K562 (cell line): Measurements from ENCODE around the gene PACSIN3. TPM values are rescaled to one million over a fixed set of nuclear protein-coding genes. Genes with fewer than 3 reads are reported as not detected.

Source experiments
- CBX8 ChIP-seq: fragments of 200-600 bp; sonication (generic); IDR thresholded peaks from 2 replicates; pipeline ENCODE4 v1.6.1; 2012; ENCODE audit warnings: borderline replicate concordance, mixed run types, low read depth, mild to moderate bottlenecking, moderate library complexity, mixed read lengths, low read length, control low read depth, inconsistent platforms; ENCODE audit not compliant: poor library complexity, severe bottlenecking; ENCODE audit errors: extremely low read depth
- CREM ChIP-seq: IDR thresholded peaks from 2 replicates; pipeline ENCODE4 v1.6.1; 2014; ENCODE audit warnings: antibody characterized with exemption, low read depth
- DMBX1 ChIP-seq: fragments of 250-450 bp; sonication (Bioruptor Pico); IDR thresholded peaks from 2 replicates; pipeline ENCODE4 v1.8.0; 2022; ENCODE audit warnings: inconsistent platforms, mild to moderate bottlenecking, moderate library complexity, borderline replicate concordance
- FOXA1 ChIP-seq: fragments of 450-650 bp; IDR thresholded peaks from 2 replicates; pipeline ENCODE4 v1.6.1; 2016; ENCODE audit warnings: mild to moderate bottlenecking, borderline replicate concordance
- HMBOX1 ChIP-seq: sonication (generic); IDR thresholded peaks from 2 replicates; pipeline ENCODE4 v1.6.1; 2016
- HMG20A ChIP-seq: fragments of 450-650 bp; formaldehyde crosslinking; conservative IDR thresholded peaks from 2 replicates; pipeline ENCODE4 v1.4.0; 2020; ENCODE audit warnings: mild to moderate bottlenecking, mixed read lengths
- LARP7 ChIP-seq: fragments of 450-650 bp; IDR thresholded peaks from 2 replicates; pipeline ENCODE4 v1.6.1; 2016
- MAFG ChIP-seq: fragments of 450-650 bp; conservative IDR thresholded peaks from 2 replicates; pipeline ENCODE4 v1.6.1; 2016; ENCODE audit warnings: missing genetic modification characterization, missing compliant biosample characterization
- MTA1 ChIP-seq: fragments of 450-650 bp; IDR thresholded peaks from 2 replicates; pipeline ENCODE4 v1.6.1; 2017; ENCODE audit warnings: borderline replicate concordance
- MXI1 ChIP-seq: IDR thresholded peaks from 2 replicates; pipeline ENCODE4 v1.6.1; 2011; ENCODE audit warnings: low read depth, mild to moderate bottlenecking, improper control_type of control experiment, low read length
- PML ChIP-seq: IDR thresholded peaks from 2 replicates; pipeline ENCODE4 v1.6.1; 2012; ENCODE audit warnings: low read length, inconsistent platforms
- POLR2AphosphoS2 ChIP-seq: IDR thresholded peaks from 2 replicates; pipeline ENCODE4 v1.6.1; 2012; ENCODE audit warnings: low read length, improper control_type of control experiment
- RBFOX2 ChIP-seq: fragments of 200-400 bp; formaldehyde crosslinking; IDR thresholded peaks from 2 replicates; pipeline ENCODE4 v1.6.1; 2017; ENCODE audit warnings: low read depth, mild to moderate bottlenecking, low read length, moderate library complexity
- SNRNP70 ChIP-seq: fragments of 200-400 bp; formaldehyde crosslinking; optimal IDR thresholded peaks from 2 replicates; pipeline ENCODE3; 2017; ENCODE audit warnings: low read depth, low read length
- STAT5A ChIP-seq: IDR thresholded peaks from 2 replicates; pipeline ENCODE4 v1.6.1; 2012; ENCODE audit warnings: low read length, inconsistent platforms, borderline replicate concordance
- TBP ChIP-seq: optimal IDR thresholded peaks from 2 replicates; pipeline ENCODE3; 2011; ENCODE audit warnings: low read depth, low read length, improper control_type of control experiment
- TSC22D4 ChIP-seq: fragments of 450-650 bp; IDR thresholded peaks from 2 replicates; pipeline ENCODE4 v1.6.1; 2016; ENCODE audit warnings: missing genetic modification characterization, missing biosample characterization, control low read depth
- TSHZ1 ChIP-seq: fragments of 250-450 bp; sonication (Bioruptor Pico); IDR thresholded peaks from 2 replicates; pipeline ENCODE4 v1.4.0; 2020; ENCODE audit warnings: mild to moderate bottlenecking, moderate library complexity
- YY1 ChIP-seq, 3 experiments: IDR thresholded peaks; 2 replicates each; pipeline ENCODE4 v1.6.1; 2011; ENCODE audit warnings: low read length in 2 of 3, mild to moderate bottlenecking in 2 of 3, moderate library complexity in 2 of 3, borderline replicate concordance in 1 of 3, control low read depth in 1 of 3, low read depth in 1 of 3; ENCODE audit not compliant: insufficient read depth in 3 of 3, insufficient replicate concordance in 2 of 3, control insufficient read depth in 1 of 3, insufficient read length in 1 of 3; ENCODE audit errors: extremely low read depth in 1 of 3
- ZBED1 ChIP-seq: IDR thresholded peaks from 2 replicates; pipeline ENCODE4 v1.6.1; 2014
- ZBTB2 ChIP-seq: fragments of 450-650 bp; IDR thresholded peaks from 2 replicates; pipeline ENCODE4 v1.6.1; 2016; ENCODE audit warnings: antibody characterized with exemption
- ZNF655 ChIP-seq: fragments of 250-450 bp; sonication (Bioruptor Pico); IDR thresholded peaks from 2 replicates; pipeline ENCODE4 v1.5.0; 2021
- polyA plus RNA-seq, 8 experiments: library from polyadenylated mRNA; depleted of rRNA in 4 of 8; stranded (reverse) in 5 of 8; unstranded in 3 of 8; fragments of >200 nt; fragmentation: Nextera tagmentation in 2 of 8; fragmentation: Illumina TruSeq in 1 of 8; extraction: Ambion mirVana in 2 of 8; extraction: Trizol in 1 of 8; gene quantifications; 2 replicates each; pipeline versions ENCODE4 v1.2.1 to v1.2.3, GENCODE V29; 2011 to 2014; ENCODE audit warnings: inconsistent platforms in 1 of 8, missing spikeins in 1 of 8
- total RNA-seq, 7 experiments: library from RNA; depleted of rRNA in 6 of 7; stranded (reverse); fragments of >200 nt in 6 of 7; fragmentation: Illumina TruSeq in 2 of 7; extraction: Trizol in 2 of 7; gene quantifications; 2 replicates each; pipeline versions ENCODE4 v1.2.1 to v1.2.3, GENCODE V29; 2011 to 2021; ENCODE audit warnings: low replicate concordance in 1 of 7

Gene PACSIN3
- total and polyA plus RNA-seq, 9 of the 15 experiments (the other 6 are each of a cell fraction or from before 2014, with no cell fraction given) = 0.13 to 18.1 (median 7.1) TPM

DNA sequence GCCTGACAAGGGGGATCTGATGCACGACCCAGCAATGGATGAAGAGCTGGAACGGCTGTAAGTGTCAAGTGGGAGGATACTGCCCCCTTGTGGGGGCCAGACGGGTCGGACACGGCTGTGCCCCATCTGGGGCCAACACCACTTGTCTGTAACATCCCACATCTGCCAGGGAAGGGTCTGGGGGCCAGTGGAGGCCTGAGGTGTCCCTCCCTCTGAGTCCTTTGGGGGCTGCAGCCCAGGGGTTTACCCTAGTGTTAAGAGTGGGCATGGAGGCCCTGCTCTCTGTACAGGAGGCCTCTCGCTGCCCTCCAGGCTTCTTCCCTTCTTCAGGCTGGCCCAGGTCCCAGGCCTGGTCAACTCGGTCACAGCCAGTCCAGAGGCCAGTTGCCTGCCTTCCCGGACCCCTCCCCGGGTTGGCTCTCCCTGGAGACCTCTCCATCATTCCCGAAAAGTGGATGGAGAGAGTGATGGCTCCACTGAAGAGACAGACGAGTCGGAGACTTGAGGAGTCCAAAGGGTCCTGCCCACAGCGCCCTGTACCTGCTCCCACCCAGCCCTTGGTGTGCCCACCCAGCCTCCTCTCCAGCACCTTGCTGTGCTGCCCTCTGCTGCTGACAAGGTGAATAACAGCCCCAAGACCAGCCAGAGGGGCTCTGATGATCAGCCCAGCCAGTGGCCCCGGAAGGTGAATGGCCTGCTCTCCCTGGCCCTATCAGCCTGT is 24.9 kb downstream of the PACSIN3 start (continued):
- TF ChIP-seq CREM (0 out of 2 replicates have a peak, but pooled peaks have one; percentile 37), TSHZ1 (CRISPR knock-in tag) (no peak), PML (0 out of 2 replicates have a peak, but pooled peaks have one; percentile 19), LARP7 (no peak), TSC22D4 (tag) (no peak), POLR2AphosphoS2 (peak; percentile 43; the same call in 1 of the 2 replicates), CBX8 (no peak), SNRNP70 (no peak), MXI1 (no peak), HMBOX1 (no peak), HMG20A (CRISPR knock-in tag) (no peak), MAFG (no peak), YY1 (IDR thresholded peaks at IDR 0.05; ENCODE audit: borderline replicate concordance in 1 of 3, control insufficient read depth in 1 of 3, extremely low read depth in 1 of 3, insufficient read depth in 3 of 3, insufficient read length in 1 of 3, insufficient replicate concordance in 2 of 3, low read depth in 1 of 3, low read length in 2 of 3) (no peak), STAT5A (no peak), ZBTB2 (no peak), ZBED1 (no peak), ZNF655 (CRISPR knock-in tag) (no peak), DMBX1 (CRISPR knock-in tag) (no peak), FOXA1 (no peak), MTA1 (no peak), TBP (no peak), RBFOX2 (peak; percentile 28; the same call in 1 of the 2 replicates)
